ENCODE measurements around the gene PCSK5.

Gene PCSK5

DNA sequence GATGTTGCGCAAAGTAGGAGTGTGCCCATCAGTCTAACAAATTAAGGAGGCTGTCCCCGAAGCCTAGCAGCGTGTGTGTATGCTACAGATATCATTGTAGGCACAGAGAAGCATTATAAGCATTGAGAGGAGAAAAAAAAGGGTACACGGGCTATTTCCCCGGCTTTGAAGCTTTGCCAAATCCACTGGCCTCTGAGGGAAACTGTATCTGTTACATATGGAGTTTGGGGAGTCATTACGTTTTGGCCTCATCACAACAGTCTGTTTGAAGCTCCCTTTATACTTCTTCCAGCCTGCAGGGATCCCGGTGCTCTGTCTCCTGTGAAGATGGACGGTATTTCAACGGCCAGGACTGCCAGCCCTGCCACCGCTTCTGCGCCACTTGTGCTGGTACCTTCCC is 297.8 kb downstream of the PCSK5 start:
- DNase-seq (ENCODE audit: low read depth in 2 of 2): no peak

DNA sequence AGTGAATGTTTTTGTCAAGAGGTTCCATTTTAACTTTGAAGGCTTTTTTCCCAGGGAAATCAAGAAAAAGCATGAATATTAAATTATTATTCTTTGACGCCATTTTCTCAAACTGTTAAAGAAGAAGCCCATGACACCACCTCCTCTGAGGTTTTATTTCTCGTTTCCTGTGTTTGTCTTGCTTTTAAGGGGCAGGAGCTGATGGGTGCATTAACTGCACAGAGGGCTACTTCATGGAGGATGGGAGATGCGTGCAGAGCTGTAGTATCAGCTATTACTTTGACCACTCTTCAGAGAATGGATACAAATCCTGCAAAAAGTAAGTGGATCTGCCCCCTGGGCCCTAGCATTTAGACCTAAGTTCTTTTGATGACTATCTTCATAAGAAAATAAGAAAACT is 298.4 kb downstream of the PCSK5 start:
- DNase-seq (ENCODE audit: low read depth in 2 of 2): no peak

DNA sequence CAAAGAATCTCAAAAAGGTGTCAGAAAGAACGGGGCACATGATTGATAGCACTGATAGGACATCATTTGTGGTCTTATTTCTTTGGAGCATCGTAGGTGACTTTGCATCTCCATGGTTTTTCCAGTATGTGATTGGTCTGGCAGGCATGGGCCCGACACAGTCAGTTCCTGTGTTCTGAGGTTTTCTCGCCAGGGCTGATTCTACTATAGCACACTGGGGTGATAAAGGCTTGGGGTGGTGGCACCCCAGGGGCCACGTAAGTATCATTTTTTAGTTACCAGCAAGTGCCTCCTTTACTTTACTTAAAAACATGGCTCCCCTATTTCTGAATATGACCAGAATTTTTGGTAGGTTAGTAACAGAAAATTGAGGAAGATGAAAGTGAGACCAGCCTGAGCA is 301.0 kb downstream of the PCSK5 start:
- no peak for DNase-seq (ENCODE audit: low read depth in 2 of 2)

DNA sequence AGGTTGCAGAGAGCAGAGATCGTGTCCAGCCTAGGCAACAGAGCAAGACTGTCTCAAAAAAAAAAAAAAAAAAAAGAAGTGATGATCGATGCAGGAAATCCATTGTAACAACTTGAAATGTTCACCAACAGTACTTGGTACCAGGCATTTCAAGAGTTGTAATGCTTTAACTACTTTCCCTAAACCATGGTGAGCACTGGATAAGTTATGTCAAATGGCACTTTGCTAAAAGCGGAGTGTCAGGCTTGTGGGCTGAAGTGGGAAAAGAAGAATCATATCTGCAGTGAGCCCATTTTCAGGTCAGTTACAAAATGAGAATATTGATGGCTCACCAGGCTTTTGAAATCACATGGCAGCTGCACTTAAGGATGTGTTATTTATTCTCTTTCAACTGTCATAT is 301.5 kb downstream of the PCSK5 start:
- DNase-seq (ENCODE audit: low read depth in 2 of 2): no peak

DNA sequence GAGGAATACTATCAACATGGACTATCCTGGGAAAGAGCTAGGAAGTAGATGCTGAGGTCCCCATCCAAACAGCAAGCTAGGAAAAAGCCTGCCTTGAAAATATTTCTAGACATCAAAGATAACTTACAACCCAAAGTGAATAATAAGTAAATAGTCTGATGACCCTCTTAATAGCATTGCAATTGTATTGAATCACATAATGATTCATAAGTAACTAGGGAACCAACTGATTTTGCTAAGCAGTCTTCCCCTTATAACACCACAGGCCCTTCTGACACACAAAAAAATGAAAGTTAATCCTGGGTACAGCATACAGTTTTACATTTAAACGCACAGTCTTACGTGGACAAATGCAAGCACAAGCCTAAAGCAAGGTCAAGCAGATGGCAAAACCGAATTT is 304.4 kb downstream of the PCSK5 start:
- no peak for DNase-seq (ENCODE audit: low read depth in 2 of 2)

DNA sequence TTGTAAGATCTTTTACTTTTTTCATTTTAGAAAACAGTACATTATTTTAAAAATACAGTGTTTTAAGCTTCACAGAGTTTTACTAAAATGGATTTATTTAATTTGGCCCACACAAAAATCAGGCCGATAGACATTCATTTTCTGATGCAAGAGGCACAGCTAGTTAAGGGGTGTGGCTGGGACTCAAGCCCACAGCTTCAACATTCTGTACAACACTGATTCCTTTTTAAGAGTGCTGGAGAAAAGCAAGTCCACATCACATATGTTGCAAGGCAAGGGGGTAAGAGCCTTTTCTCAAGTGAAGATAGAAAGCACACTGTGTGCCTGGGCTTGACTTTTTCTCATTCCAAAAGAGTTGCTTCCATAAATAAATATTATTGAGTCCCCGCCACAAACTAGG is 307.9 kb downstream of the PCSK5 start:
- DNase-seq (ENCODE audit: low read depth in 2 of 2): no peak

DNA sequence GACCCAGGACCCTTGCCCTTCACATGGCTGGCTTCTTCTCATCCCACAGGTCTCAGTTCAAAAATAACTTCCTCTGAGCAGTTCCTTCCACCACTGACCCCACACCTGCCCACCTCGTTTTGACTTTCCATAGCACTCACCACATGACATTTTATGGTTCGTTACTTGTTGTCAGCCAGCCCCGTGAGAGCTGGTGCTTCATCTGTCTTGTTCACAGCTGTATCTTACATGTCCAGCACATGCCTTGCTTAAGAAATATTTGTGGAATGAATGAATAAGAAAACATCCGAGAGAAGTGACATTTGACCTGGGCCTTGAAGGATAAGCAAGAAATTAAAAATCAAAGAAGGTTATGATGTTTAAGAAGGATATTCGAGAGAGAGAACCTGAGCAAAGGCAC is 309.8 kb downstream of the PCSK5 start:
- DNase-seq (ENCODE audit: low read depth in 2 of 2): no peak

DNA sequence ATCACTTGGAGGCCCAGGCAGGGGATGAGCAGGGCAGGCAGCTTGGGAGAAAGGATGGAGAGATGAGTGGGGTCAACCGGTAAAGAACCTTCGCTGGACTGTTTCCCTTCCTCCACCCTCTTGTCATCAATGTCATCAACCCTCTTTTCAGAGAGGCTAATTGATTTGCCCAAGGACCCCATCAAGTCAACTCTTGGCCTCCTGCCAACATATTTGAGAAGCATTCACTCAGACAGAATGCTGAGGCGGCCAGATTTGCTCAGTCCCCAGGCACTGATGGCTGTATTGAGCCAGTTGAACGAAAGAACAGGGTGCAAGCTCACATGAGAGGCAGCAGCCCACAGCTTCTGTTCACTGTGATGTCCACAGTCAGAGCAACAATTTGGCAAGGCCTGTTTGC is 310.3 kb downstream of the PCSK5 start:
- DNase-seq (ENCODE audit: low read depth in 2 of 2): no peak

DNA sequence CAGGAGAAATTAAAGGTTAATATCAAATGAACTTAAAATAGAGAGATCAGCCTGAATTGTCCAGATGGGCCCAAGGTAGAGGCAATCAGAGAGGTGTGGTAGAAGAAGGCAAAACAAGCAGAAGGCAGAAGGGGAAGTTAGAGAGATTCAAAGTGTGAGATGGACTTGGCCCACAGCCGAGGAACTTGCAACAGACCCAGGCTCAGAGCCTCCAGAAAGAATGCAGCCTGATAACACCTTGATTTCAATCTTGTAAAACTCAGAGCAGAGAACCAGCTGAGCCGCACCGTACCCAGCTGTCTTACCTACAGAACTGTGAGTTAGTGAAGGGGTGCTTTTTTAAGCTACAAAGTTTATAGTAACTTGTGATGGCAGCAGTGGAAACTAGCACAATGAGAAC is 312.9 kb downstream of the PCSK5 start:
- no peak for DNase-seq (ENCODE audit: low read depth in 2 of 2)

DNA sequence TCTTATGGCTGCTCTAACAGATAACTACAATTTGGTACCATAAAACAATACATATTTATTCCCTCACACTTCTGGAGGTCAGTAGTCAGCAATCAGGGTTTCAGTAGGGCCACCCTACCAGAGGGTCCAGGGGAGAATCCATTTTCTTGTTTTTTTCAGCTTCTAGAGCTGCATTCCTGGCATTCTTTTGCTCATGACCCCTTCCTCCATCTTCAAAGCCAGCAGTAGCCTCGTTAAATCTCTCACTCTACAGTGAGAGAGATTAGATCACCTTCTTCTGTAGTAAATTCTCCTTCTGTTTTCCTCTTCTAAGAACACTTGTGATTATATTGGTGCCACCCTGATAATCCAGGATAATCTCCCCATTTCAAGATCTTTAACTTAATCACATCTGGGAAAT is 316.3 kb downstream of the PCSK5 start:
- no peak for DNase-seq (ENCODE audit: low read depth in 2 of 2)

DNA sequence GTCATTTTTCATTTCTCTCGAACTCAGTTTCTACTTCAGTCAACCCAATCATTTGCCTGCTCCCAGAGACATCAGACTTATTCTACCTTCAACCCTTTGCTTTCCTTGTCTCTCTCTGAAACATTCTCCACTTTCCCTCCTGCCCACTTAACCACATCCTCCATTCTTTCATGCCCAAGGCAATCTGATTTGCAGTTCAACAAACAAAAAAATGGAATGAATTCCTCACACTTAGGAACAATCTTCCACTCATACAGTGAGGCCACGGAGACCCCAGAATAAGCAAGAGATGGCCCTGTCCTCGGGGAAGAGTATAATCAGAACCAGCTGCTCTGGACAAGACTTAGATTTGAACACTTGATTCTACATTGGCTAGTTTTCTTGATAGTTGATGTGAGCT is 323.3 kb downstream of the PCSK5 start:
- DNase-seq (ENCODE audit: low read depth in 2 of 2): no peak

DNA sequence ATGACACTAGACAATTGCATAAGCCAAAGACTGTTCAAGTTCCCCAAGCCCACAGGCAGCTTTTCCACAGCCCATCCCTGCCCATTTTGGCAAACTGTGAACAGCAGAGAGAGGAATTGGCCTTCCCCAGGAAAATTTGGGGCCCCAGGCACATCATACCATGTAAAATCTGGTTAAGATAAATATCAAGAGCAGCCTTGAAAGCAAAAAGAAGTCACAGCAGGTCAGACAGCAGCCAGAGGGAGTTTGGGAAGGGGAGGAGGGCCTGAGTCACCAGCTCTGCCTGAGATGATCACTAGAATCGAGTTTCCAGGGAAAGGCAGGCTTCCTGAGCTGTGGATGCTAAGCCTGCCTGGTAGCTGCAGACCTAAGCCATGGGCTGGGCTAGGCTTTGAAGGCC is 324.6 kb downstream of the PCSK5 start:
- no peak for DNase-seq (ENCODE audit: low read depth in 2 of 2)

DNA sequence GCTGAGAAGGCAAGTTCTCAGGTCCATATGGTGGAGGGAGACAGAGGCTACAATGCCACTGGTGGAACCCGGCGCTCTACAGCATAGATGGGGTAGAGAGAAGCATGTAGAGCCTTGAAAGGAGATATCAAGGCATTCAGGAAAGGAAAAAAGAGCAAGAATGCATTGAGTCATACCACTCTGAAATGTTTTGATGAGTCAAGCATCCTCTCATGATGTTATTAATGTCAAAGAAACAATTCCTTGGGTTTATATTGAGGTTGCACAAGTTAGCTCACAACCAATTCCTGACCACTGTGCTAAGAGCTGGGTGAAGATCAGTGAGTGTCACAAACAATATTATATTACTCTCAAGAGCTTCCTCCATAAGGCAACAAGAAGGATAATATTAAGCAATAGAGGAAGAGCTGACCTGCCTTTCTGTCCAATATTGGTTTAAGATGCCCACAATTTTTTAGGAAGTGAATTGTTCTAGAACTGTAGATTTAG is 325.7 kb downstream of the PCSK5 start:
- DNase-seq (ENCODE audit: low read depth in 2 of 2): no peak

DNA sequence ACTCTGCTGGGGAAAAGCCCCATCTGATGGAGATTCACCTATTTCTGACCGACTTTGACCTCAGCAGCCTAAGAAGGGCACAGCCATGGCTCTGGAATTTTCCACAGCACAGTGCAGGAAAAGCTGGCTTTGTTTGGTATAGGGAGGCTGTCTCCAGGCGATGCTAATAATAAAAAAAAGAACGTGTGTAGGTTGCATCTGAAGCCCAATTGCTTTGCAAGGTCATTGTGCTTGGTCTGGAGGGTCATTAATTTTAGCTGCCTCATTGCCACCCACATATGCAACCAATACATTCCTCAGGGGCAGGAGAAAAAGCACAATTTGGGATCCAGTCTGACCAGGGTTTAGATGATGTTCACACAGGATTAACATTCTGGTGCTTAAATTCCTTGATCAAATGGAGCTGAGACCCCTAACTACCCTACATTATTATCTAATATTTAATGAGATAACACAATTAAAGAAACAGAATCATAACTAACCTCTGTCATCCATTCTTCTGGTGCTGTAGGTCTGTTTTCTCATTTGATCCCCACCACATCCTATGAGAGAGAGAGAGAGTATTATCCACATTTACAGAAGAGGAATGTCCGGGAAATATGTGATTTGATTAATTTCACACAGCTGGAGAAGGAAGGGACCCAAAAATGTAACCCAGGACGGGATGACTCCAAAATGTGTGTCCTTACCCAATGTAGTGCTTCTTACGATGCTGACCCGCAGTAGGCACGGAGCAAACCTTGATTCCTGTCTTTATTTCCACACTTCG is 327.8 kb downstream of the PCSK5 start:
- DNase-seq (ENCODE audit: low read depth in 2 of 2): no peak

DNA sequence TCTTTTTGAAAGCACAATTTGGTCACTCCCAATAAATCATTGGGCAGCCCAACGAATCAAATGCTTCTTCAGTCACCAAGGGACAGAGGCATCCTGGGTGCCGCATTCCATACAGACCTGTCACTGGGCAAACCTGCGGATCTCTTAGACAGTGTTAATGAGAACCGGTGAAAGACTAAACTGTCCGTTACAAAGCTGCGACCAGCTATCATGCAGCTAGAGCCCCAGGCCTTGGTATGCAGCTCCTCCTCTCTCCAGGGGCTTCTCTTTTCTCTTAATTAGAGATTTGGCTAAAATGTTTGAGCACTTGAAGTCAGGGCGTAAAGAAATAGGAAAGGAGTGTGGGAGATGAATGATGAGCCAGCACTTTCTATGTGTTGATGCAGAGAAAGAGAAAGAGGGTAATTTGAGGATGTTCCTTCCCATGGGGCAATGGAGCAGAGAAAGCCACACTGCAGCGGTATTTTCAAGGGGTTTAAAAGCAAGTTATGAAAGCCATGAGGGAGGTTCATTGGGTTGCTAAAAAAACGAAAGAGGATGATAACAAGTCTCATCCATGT is 328.5 kb downstream of the PCSK5 start:
- no peak for DNase-seq (ENCODE audit: low read depth in 2 of 2)

DNA sequence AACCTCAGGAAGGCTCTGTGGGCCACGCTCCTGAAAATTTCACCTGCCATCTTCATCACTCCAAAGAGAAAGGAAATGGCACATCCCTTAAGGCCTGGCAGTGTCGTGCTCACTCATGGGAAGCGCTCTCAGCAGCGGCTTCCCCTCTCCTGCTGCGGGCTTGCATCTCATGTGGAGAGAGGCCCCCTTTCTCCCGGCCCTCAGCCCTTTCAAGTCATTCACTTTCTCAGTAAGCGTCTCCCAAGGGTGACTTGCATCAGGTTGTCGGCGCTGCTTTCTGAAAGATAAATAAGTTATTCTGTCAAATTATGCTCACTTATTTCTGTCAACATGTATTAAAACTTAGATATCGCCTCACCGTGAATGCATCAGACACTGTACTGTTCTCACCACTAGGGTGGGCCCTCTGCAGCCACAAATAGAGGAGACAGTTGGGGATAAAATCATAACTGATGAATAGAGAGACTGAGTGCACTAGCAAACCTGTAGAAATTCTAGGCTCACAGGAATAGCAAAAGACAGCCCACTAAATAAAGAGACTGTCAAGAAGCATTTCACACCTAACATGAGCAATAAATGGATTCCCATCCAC is 329.2 kb downstream of the PCSK5 start:
- DNase-seq (ENCODE audit: low read depth in 2 of 2): no peak

DNA sequence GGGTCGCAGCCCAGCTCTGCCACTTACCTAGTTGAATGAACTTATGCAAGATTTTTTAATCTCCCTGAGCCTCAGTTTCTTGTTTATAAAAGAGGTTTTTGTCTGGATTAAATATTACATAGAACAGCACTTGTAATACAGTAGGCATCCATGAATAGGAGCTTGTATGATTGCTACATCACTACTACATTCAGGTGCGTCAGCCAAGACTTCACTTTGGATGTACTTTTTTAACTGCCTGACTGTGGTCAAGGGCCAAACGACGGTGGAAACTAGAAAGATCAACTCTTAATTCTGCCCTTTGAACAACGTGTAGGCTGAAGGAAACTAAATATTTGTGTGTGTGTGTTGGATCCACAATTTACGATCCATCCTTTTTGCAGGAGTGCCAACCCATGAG is 330.9 kb downstream of the PCSK5 start:
- DNase-seq (ENCODE audit: low read depth in 2 of 2): no peak

DNA sequence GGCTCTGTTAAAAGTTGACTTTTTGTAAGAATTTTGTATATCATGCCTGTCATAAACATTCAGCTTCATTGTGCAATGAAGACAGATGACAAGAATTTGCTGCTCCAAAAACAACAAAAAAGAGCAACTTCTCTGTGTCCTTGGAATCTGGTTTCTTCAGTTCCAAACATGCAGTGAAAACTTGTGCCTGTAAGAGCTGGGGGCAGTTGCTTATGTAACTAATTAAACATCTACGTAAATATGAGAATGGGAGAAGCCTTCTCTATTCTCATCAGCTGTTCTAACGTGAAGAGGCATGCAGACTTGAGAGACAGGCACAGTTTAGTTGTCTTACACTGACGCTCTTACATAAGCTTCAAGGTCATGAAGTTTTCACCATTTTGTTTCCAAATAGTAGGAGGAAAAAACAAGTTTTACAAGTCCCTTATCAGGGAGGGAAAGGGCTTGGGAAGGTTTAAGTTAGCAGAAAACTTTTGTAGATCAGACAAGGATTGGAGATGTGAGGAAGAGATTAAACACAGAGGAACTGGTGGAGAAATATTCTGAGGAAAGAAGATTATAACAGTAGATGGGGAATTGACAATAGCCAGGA is 333.4 kb downstream of the PCSK5 start:
- no peak for DNase-seq (ENCODE audit: low read depth in 2 of 2)

DNA sequence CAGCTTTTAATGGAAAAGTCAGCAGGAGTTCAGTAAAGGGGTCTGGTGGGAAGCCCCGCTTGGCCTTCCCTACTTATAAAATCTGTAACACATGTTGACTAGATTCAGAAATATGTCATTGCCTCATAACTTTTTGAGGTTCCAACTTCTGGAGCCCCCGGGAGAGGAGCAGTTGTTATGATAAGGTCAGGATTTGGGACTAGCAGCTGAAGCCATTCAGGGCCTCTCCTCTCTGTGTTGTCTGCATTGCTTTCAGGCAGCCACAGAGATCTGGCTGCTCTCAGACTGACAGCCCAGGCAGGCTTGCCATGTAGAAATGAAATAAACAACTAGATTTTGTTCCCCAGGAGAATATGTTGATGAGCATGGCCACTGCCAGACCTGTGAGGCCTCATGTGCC is 336.7 kb downstream of the PCSK5 start:
- DNase-seq (ENCODE audit: low read depth in 2 of 2): no peak

DNA sequence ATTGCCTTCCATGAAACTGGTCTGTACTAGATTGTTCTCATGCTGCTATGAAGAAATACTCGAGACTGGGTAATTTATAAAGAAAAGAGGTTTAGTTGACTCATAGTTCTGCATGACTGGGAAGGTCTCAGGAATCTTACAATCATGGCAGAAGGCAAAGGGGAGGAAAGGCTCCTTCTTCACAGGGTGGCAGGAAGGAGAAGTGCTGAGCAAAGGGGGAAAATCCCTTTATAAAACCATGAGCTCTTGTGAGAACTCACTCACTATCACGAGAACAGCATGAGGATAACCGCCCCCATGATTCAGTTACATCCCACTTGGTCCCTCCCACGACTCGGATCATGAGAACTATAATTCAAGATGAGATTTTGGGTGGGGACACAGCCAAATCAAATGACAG is 340.5 kb downstream of the PCSK5 start:
- no peak for DNase-seq (ENCODE audit: low read depth in 2 of 2)

DNA sequence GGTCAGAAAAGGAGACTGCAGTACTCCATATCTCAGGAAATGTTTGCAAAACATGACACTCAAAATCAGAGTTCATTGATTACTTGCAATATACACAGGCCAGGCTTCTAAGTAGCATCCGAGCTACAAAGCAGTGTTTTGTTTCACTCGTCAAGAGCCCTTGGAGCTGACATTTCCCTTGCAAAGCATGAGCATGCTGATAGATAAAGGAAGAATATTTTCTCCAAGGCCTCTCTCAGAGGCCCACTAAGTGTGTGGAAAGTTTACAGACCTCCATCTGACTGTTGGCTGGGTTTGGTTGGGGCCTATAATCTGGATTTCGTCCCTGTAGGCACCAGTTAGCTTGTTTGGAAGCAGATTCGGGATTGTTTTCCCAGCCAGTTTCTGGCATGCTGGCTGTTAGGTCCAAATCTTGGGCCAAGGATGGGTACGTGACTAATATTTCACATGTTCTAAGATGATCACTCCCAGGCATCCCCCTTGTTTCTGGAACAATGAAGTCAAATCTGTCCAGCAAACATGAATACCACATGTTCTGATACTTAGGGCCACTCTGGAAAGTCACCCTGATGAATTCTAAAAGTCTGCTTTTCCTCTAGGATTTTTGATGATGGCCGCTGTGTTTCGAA is 342.5 kb downstream of the PCSK5 start:
- no peak for DNase-seq (ENCODE audit: low read depth in 2 of 2)

DNA sequence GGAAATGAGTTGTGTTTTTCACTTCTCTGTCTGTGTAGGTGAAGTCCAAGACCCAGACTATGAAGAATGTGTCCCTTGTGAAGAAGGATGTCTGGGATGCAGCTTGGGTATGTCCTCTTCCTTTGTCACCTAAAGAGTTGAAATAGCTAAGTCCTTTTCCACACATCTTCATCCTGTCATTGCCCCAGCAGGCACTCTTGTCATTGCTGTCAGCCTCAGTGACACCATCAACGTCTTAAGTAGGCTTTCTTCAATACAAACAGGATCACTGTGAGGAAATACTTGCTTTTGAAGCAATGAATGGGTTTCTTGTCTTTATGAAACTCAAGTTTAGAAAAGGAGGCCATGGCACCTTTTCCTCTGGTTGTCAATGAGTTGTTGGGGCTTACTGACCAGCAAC is 350.1 kb downstream of the PCSK5 start:
- no peak for DNase-seq (ENCODE audit: low read depth in 2 of 2)

DNA sequence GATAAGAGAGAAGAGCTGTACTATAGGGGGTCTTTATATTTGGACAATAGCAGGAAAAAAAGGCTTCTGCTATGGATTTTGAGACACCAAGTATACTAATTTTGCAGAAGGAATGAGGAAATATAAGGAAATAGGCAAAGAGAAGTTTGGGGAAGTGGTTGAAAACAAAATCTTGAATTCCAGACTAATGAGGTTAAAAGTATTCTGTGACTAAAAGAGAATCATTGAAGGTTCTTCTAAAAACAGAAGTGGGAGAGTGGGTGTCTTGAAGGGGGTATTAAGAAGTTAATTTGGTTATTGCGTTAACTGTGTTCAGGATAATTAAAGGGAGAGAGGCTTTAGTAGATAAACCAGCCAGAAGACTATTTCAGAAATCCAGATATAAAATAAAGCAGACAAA is 355.0 kb downstream of the PCSK5 start:
- no peak for DNase-seq (ENCODE audit: low read depth in 2 of 2)
